GM21619 (cell line): ENCODE results near the gene LHX5.

Experiments
- ATAC-seq: cut with Tn5 transposase; IDR thresholded peaks from one replicate; pipeline ENCODE4 v1.9.1; 2021; ENCODE audit not compliant: unreplicated experiment

The LHX5 gene

GRCh38 chr12:113418213-113418879, 53.3 kb downstream of the LHX5 start:
- ATAC-seq: no peak

GRCh38 chr12:113416091-113416754, 55.4 kb downstream of the LHX5 start:
- ATAC-seq: no peak

GRCh38 chr12:113414519-113415038, 57.1 kb downstream of the LHX5 start:
- ATAC-seq: no peak

- no peak for ATAC-seq
Measured at GRCh38 chr12:113413488-113413939, 58.2 kb downstream of the LHX5 start.
